ENCODE data around the gene MLLT1.
"Not testable (repeated sequence)": the region's sequence is repeated elsewhere in the genome, so short reads cannot be mapped to it uniquely, and the experiment has no call there.

MLLT1 gene

GRCh38 chr19:6279931-6280591, at the start of gene MLLT1:
TSS of gene MLLT1 (minus strand) at chr19:6279975. CDS start at chr19:6279784, 191 bp downstream.
- DNase-seq: peak; percentile 93 to 97

DNA sequence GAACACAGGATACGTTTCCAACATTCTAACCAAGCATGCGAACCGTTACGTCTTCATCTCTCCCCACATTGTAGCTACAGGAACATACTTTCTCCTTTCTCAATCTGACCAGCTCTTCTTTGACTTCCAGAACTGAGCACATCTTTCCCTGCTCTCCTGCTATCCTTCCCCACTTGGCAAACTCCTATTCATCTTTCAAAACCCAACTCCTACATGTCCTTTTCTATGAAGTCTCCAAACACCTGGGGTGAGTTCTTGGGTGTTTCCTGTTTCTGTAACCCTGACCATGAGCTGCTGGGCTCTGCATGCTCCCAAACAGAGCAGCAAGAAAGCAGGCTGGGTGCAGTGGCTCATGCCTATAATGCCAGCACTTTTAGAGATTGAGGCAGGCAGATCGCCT, 47.0 kb upstream of the MLLT1 start:
- no peak for DNase-seq

DNA sequence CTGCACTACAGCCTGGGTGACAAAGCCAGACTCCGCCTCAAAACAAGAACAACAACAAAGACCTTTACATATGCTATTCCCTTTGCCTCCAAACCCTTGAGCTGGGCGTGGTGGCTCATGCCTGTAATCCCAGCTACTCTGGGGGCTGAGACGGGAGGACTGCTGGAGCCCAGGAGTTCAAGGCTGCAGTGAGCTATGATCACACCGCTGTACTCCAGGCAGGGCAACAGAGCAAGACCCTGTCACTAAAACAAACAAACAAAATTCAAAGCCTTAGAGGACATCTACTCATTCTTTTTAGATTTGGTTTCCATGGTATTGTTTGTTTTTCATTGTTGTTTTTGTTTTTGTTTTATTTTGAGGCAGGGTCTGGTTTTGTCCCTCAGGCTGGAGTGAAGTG, 45.8 kb upstream of the MLLT1 start:
- no peak for DNase-seq

DNA sequence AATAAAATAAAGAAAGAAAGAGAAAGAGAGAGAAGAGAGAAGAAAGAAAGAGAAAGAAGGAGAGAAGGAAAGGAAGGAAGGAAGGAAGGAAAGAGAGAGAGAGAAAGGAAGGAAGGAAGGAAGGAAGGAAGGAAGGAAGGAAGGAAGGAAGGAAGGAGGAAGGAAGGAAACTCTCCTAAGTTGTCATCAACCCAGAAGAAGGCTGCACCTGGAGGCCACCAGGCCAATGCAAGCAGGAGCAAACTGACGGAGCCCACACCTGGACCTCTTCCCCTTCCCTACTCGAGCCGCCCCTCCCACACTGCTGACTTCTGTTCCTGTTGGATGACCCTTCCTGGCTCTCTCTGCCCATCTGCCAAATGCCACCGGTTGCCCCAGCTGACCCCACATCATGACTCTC, 45.0 kb upstream of the MLLT1 start:
- no peak for DNase-seq

GRCh38 chr19:6322284-6322683, 42.5 kb upstream of the MLLT1 start:
- DNase-seq: no peak

GRCh38 chr19:6319376-6319775, 39.6 kb upstream of the MLLT1 start:
- no peak for DNase-seq

GRCh38 chr19:6318772-6319171, 39.0 kb upstream of the MLLT1 start:
- no peak for DNase-seq

DNA sequence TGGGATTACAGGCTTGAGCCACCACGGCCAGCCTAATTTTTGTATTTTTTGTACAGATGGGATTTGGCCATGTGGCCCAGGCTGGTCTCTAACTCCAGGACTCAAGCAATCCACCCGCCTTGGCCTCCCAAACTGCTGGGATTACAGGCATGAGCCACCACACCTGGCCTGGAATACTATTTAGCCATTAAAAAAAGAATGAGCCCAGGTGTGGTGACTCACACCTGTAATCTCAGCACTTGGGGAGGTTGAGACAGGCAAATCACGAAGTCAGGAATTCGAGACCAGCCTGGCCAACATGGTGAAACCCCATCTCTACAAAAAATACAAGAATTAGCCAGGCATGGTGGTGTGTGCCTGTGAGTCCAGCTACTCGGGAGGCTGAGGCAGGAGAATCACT, 35.9 kb upstream of the MLLT1 start:
- not testable (repeated sequence) for DNase-seq

GRCh38 chr19:6313398-6313969, 33.7 kb upstream of the MLLT1 start:
- no peak for DNase-seq

DNA sequence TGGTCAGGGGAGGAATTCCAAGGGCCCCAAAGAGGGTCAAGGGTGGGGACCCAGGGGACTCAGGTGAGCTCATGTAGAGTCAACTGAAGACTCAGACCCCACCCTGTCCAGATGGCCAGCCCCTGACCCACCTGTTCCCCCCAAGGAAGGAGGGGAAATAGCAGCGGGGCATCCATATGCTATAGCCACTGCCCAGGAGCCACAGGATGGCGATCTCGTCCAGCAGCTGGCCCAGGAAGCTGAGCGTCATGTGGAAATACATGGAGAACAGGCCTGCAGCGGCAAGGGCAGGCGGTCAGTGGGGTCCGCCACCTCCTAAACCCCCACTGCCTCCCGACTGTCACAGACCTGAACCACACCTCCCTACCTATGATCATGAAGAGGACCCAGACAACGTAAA, 32.2 kb upstream of the MLLT1 start:
- DNase-seq: no peak

- no peak for DNase-seq
Measured at GRCh38 chr19:6298413-6298812, 18.6 kb upstream of the MLLT1 start.

DNA sequence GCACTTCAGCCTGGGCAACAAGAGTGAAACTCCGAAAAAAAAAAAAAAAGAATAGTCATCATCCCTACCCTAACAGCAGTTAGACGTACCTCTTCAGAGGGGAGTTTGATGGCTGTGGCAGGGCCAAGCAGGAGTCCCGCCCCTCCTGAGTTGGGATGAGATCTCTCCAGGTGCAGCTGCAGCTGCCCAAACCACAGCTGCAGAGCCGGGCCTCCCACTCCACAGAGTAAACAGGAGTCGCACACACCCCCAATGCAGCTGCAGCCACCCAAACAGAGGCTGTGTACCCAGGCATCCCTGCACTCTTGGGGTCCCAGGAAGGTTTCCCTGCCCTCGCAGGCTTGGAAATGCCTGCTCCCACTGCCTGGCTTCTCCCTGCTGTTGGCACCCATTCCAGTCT, 17.4 kb upstream of the MLLT1 start:
- DNase-seq: no peak

DNA sequence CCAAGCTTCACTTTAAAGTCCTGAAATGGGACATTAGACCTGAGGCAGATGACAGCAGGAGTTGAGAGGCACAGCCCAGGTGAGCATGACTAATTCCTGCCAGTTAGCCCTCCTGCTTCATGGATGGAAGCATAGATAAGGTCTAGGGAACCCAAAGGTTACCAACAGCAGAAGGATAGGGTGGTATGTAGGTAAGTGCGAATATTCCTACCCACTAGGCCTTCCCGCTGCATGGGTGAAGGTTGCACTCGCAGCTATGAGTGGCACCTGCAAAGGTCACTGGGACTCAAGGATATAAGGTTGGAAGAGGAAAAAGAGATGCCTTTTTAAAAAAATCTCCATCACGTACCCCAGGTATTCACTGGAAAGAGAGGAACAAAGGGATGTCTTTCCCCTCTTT, 12.2 kb upstream of the MLLT1 start:
- DNase-seq: no peak

- DNase-seq: no peak
Measured at GRCh38 chr19:6288737-6289136, 9.0 kb upstream of the MLLT1 start.

DNA sequence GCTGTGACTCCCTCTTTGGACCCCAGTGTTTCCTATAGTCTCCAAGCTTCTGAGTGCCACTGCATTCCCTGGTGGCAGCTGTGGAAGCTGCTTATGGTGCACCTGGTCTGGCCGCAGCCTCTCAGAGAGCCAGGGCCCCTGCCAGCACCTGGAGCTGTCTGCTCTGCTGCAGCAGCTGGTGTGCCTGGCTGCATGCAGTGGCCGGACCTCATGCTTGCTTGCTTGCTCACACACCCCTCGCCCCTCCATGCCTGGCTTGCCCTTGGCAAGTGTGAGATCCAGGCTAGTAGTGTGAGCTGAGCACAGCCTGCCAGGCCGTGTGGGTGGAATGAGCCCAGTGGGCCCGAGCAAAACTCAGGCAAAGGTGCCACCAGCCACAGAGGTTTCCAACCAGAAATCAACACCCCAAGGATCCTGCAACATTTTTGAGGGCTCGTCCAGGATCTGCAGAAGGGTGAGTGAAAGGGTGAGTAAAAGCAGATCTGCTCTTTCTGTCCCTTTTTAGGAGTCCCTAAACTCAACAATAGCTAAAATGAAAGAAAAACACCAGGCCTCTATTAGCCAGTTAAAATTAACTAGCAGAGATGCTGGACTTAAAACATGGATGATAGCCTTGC, 7.6 kb upstream of the MLLT1 start:
- no peak for DNase-seq

DNA sequence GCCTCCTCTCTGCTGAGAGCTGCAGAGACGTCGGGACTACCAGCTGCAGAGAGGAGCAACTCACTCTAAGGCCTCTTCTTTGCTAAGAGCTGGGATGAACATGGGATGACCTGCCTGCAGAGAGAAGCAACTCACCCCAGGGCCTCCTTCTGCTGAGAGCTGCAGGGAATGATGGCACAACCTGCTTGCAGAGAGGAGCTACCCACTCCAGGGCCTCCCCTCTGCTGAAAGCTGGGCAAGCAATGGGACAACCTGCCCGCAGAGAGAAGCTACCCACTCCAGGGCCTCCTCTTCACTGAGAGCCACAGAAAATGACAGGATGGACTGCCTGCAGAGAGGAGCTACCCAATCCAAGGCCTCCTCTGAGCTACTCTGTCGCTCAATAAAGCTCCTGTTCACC, 6.9 kb upstream of the MLLT1 start:
- no peak for DNase-seq

DNA sequence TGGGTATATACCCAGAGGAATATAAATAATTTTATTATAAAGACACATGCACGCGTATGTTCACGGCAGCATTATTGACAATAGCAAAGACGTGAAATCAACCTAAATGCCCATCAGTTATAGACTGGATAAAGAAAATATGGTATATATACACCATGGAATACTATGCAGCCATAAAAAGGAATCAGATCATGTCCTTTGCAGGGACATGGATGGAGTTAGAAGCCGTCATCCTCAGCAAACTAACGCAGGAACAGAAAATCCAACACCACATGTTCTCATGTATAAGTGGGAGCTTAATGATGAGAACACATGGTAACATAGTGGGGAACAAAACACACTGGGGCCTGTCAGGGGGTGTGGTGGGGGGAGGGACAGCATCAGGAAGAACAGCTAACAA, 2.6 kb upstream of the MLLT1 start:
- DNase-seq: not testable (repeated sequence)

- no peak for DNase-seq
Measured at GRCh38 chr19:6279620-6279930, 200 bp downstream of the MLLT1 start.

DNA sequence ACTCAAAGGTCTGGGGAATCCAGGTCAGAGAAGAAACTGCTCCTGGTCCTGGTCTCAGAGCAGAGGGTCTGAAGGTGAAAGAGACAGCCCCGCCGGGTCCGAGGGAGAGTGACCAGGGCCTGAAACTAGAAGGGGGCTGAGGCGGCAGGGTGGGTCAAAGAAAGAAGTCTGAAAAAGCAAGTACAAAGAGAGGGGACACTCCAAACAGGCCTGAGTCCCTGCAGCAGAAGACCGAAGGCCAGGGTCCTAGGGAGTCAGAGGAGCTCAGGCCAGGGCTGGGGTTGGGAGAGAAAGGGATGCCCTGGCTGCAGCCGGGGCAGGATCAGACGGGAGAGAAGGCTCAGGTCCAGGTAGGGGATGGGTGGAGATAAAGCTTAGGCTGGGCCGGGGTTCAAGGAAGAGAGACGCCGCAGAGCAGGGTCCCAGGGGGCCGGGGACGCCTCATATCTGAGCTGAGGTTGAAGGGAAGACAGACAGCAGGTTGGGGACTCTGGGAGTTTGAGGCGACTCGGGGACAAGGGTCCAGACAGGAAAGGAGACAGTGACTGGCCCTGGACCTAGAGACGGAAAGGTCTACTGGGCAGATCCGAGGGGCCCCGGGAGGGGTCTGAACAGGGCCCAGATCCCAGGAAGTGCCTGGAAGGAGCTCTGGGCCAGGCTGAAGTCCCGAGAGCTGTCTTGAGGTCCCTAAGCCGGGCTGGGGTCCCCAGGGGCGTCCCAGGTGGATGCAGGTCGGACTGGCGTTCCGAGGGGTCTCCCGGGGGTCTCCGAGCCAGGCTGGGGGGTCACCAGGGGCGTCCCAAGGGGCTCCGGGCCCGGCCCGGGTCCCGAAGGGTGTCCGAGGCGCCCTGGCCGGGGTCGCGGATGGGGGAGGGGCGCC, 795 bp downstream of the MLLT1 start:
- no peak for DNase-seq

- no peak for DNase-seq
Measured at GRCh38 chr19:6278051-6278450, 1.7 kb downstream of the MLLT1 start.

- no peak for DNase-seq
Measured at GRCh38 chr19:6276447-6276846, 3.3 kb downstream of the MLLT1 start.

- no peak for DNase-seq
Measured at GRCh38 chr19:6275170-6275744, 4.5 kb downstream of the MLLT1 start.

DNA sequence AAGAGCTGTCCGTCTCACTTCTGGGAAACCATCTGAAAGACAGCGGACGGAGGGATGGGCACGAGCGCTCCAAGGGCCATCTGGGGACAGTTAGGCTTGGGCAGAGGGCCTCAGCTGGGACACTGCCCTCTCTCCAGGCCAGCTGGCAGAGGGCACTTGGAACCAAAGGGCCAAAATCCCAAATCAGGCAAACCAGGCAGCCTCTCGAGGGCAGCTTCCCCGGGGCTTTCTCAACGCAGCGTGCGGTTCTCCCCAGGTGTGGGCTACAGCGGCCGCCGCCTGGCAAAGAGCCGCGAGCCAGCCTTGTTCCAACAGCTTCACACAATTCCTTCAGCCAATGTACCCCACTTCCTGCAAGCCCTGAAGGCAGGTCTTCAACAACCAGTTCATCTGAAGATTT, 5.0 kb downstream of the MLLT1 start:
- DNase-seq: no peak
